CD14-positive monocyte (primary cell): ENCODE results near the gene CASK. TPM values are rescaled to one million over a fixed set of nuclear protein-coding genes. Genes with fewer than 3 reads are reported as not detected.

Experiments
- DNase-seq, 3 donors: peaks; one replicate each; pipeline ENCODE4 v3.0.0-alpha.2; 2011 to 2022
- H2AFZ ChIP-seq: 2 replicates; pipeline ENCODE4 v1.6.0; 2012; ENCODE audit warnings: mild to moderate bottlenecking, low read depth, low read length, inconsistent platforms; ENCODE audit not compliant: insufficient read depth, poor library complexity, severe bottlenecking
- H3K27ac ChIP-seq, 2 donors: 1 replicate in 1 of 2; 2 replicates in 1 of 2; pipeline ENCODE4 v1.5.1; 2012 to 2013; ENCODE audit warnings: low read length in 2 of 2, control low read depth in 1 of 2, inconsistent platforms in 1 of 2, low read depth in 1 of 2, mild to moderate bottlenecking in 1 of 2
- H3K27me3 ChIP-seq, 2 donors: one replicate each; pipeline versions ENCODE4 v1.6.0 to v1.6.1; 2011 to 2013; ENCODE audit warnings: low read length in 2 of 2; ENCODE audit not compliant: control insufficient read depth in 2 of 2, insufficient read depth in 2 of 2
- H3K36me3 ChIP-seq, 2 donors: replicated peaks in 1 of 2; 1 replicate in 1 of 2; 2 replicates in 1 of 2; pipeline versions ENCODE4 v1.5.1 to v1.6.1; 2012 to 2013; ENCODE audit warnings: low read length in 2 of 2, control low read depth in 1 of 2, inconsistent platforms in 1 of 2, mild to moderate bottlenecking in 1 of 2; ENCODE audit not compliant: insufficient read depth in 2 of 2, control insufficient read depth in 1 of 2
- H3K4me1 ChIP-seq, 2 donors: 1 replicate in 1 of 2; 2 replicates in 1 of 2; pipeline versions ENCODE4 v1.5.1 to v1.6.1; 2012 to 2013; ENCODE audit warnings: low read length in 2 of 2, control low read depth in 1 of 2, inconsistent platforms in 1 of 2, mild to moderate bottlenecking in 1 of 2, moderate library complexity in 1 of 2; ENCODE audit not compliant: insufficient read depth in 2 of 2, control insufficient read depth in 1 of 2
- H3K4me2 ChIP-seq: replicated peaks from 2 replicates; pipeline ENCODE3; 2012; ENCODE audit warnings: low read length, moderate library complexity, mild to moderate bottlenecking; ENCODE audit not compliant: poor library complexity, severe bottlenecking; ENCODE audit errors: extremely low read depth
- H3K4me3 ChIP-seq, 3 experiments: fragments of 200-600 bp in 1 of 3; sonication (generic) in 1 of 3; replicated peaks in 1 of 3; 1 replicate in 2 of 3; 2 replicates in 1 of 3; pipeline ENCODE4 v1.5.1; 2011 to 2013; ENCODE audit warnings: low read length in 3 of 3, mild to moderate bottlenecking in 3 of 3, control low read depth in 2 of 3, low read depth in 2 of 3, inconsistent platforms in 1 of 3, moderate library complexity in 1 of 3
- H3K79me2 ChIP-seq: 2 replicates; pipeline ENCODE4 v1.6.0; 2012; ENCODE audit warnings: mild to moderate bottlenecking, control low read depth, inconsistent platforms, low read length, moderate library complexity; ENCODE audit not compliant: insufficient read depth
- H3K9ac ChIP-seq: 2 replicates; pipeline ENCODE4 v1.6.0; 2017; ENCODE audit warnings: low read length, mild to moderate bottlenecking; ENCODE audit not compliant: insufficient read depth, poor library complexity, severe bottlenecking
- H3K9me3 ChIP-seq, 2 donors: replicated peaks in 1 of 2; 1 replicate in 1 of 2; 2 replicates in 1 of 2; pipeline versions ENCODE4 v1.5.1 to v1.6.1; 2012 to 2013; ENCODE audit warnings: low read length in 2 of 2, control low read depth in 1 of 2; ENCODE audit not compliant: control insufficient read depth in 1 of 2, insufficient read depth in 1 of 2
- H4K20me1 ChIP-seq: 2 replicates; pipeline ENCODE4 v1.6.0; 2012; ENCODE audit warnings: mild to moderate bottlenecking, low read length, control low read depth, moderate library complexity; ENCODE audit not compliant: insufficient read depth
- H3K27ac Mint-ChIP-seq, 7 donors: one replicate each; pipeline ENCODE4 v1.8.0; 2020; ENCODE audit warnings: mild to moderate bottlenecking in 7 of 7, mixed read lengths in 7 of 7, moderate library complexity in 6 of 7, inconsistent platforms in 2 of 7
- H3K27me3 Mint-ChIP-seq, 3 donors: one replicate each; pipeline ENCODE4 v1.8.0; 2021 to 2022; ENCODE audit warnings: low read depth in 3 of 3, mild to moderate bottlenecking in 3 of 3, mixed read lengths in 3 of 3, moderate library complexity in 3 of 3, inconsistent platforms in 1 of 3
- H3K36me3 Mint-ChIP-seq, 2 donors: one replicate each; pipeline ENCODE4 v1.8.0; 2020; ENCODE audit warnings: mixed read lengths in 2 of 2, inconsistent platforms in 1 of 2, mild to moderate bottlenecking in 1 of 2
- H3K4me1 Mint-ChIP-seq: one replicate; pipeline ENCODE4 v1.8.0; 2020; ENCODE audit warnings: mild to moderate bottlenecking, mixed read lengths
- H3K4me3 Mint-ChIP-seq, 2 donors: one replicate each; pipeline ENCODE4 v1.8.0; 2020; ENCODE audit warnings: mild to moderate bottlenecking in 2 of 2, mixed read lengths in 2 of 2, moderate library complexity in 1 of 2
- H3K9me3 Mint-ChIP-seq, 7 donors: one replicate each; pipeline ENCODE4 v1.8.0; 2020 to 2022; ENCODE audit warnings: mixed read lengths in 7 of 7, mild to moderate bottlenecking in 6 of 7, moderate library complexity in 6 of 7, inconsistent platforms in 2 of 7
- CTCF ChIP-seq: fragments of 200-600 bp; IDR thresholded peaks from one replicate; pipeline ENCODE4 v1.8.0; 2022; ENCODE audit warnings: antibody characterized with exemption, mild to moderate bottlenecking
- WGBS: methylation state at CpG from one replicate; pipeline ENCODE4 v1.1.5; 2013; ENCODE audit warnings: missing lambda C conversion rate; ENCODE audit not compliant: insufficient coverage; 5-methylcytosine and 5-hydroxymethylcytosine counted together
- intact Hi-C, 2 donors: fragments of 100-400 bp; cut with micrococcal nuclease; formaldehyde crosslinking; loops; one replicate each; pipeline versions ENCODE4 v1.15.0 to v1.15.1; 2023
- polyA plus RNA-seq, 3 donors: library from polyadenylated mRNA; depleted of rRNA in 1 of 3; unstranded in 2 of 3; stranded (reverse) in 1 of 3; fragments of 300-500 nt in 2 of 3; fragments of >200 nt in 1 of 3; fragmentation: Illumina TruSeq in 2 of 3; gene quantifications; 1 replicate in 2 of 3; 2 replicates in 1 of 3; pipeline ENCODE4 v1.2.3, GENCODE V29; 2012 to 2021

Gene CASK
- polyA plus RNA-seq, 3 donors, result 0.48 to 7.4 (median 2.5) TPM

- no peak overlapping the region for H3K4me2 ChIP-seq
- Mint-ChIP-seq H3K4me3 (no peak overlapping the region), H3K4me1 (no peaks in the 10 kb centered on the region), H3K27ac (no peak overlapping the region), H3K9me3 (no peaks in the 10 kb centered on the region), H3K36me3 (peaks cover 0 to 2% of the 10 kb centered on the region in 2 donors), H3K27me3 (peaks cover 0 to 3% (median 1%) of the 10 kb centered on the region in 3 donors)
- no peaks in the 10 kb centered on the region for H3K27me3 ChIP-seq
- no peak overlapping the region for H2AFZ ChIP-seq
- no peaks in the 10 kb centered on the region for H3K36me3 ChIP-seq
- DNase-seq, result no peak
- H3K79me2 ChIP-seq, result no peaks in the 10 kb centered on the region
- intact Hi-C loops, result loop anchor here (10.0 kb wide), 1 partner anchor 207 kb away; no protein-coding TSS in a partner anchor
- no peak overlapping the region for H3K27ac ChIP-seq
- H3K9ac ChIP-seq, result no peak overlapping the region
- no peak overlapping the region for H3K4me3 ChIP-seq
- no peaks in the 10 kb centered on the region for H3K4me1 ChIP-seq
- no peak for TF ChIP-seq CTCF
- H4K20me1 ChIP-seq, result no peaks in the 10 kb centered on the region
- H3K9me3 ChIP-seq, result no peaks in the 10 kb centered on the region
These were observed 161.7 kb downstream of the CASK start for GRCh38 chrX:41761702-41762101.

GRCh38 chrX:41761169-41761568 lies 162.2 kb downstream of the CASK start:
- Mint-ChIP-seq H3K4me3 (no peak overlapping the region), H3K4me1 (no peaks in the 10 kb centered on the region), H3K27ac (no peak overlapping the region), H3K36me3 (peaks cover 0 to 2% of the 10 kb centered on the region in 2 donors), H3K27me3 (peaks cover 0 to 1% (median 0%) of the 10 kb centered on the region in 3 donors), H3K9me3 (no peaks in the 10 kb centered on the region)
- Histone ChIP-seq H3K9me3 (no peaks in the 10 kb centered on the region), H3K9ac (no peak overlapping the region), H2AFZ (no peak overlapping the region), H3K4me2 (no peak overlapping the region), H3K79me2 (no peaks in the 10 kb centered on the region), H3K4me3 (no peak overlapping the region), H3K36me3 (no peaks in the 10 kb centered on the region), H3K4me1 (no peaks in the 10 kb centered on the region), H4K20me1 (no peaks in the 10 kb centered on the region), H3K27me3 (no peaks in the 10 kb centered on the region), H3K27ac (no peak overlapping the region)
- TF ChIP-seq CTCF, result no peak
- DNase-seq, result no peak
- intact Hi-C loops, result loop anchor here (10.0 kb wide), 1 partner anchor 206 kb away; no protein-coding TSS in a partner anchor
- WGBS, result no CpG with 5 or more reads among the region's 3 CpGs
